COLO668 (cell line): ENCODE measurements around the gene TRMT61A.
A peak's percentile ranks its signal among the peaks of the same experiment; 100 is the strongest.

Experiments used
- DNase-seq: peaks from one replicate; lab custom pipeline; 2025; ENCODE audit not compliant: unreplicated experiment; lab: John Stamatoyannopoulos, UW

TRMT61A gene

DNA sequence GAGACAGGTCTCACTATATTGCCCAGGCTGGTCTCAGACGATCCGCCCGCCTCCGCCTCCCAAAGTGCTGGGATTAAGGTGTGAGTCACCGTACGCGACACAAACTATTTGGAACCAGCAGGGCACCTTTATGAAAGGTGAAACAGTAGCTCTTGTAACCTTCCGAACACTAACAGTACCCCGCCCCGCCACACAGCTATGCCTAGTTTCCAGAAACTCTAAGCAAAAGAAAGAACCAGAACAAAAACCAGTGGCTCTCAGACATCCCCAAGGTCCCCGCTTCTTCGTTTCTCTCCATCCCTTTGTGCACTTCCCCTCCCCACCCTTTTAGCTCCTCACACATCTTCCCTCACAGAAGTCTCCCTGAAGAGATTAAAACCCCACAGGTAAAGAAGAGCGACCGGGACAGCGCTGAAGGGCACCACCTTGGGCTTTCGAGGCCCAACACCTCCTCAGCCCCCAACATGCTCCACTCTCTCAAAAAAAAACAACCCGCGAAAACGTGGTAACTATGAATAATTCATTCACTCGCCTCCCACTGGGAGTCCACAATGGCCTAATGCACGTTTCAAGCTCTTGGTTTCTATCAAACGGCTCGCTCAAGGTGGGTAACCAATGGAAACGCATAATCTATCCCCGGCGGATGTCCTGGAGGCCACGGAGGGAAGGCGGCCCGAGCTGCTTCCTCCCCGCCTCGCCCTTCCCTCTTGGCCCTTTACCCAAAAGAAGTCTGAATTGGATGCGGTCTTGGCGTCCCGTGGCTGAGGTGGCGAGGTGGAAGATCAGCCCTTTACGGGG lies 32.6 kb downstream of the TRMT61A start:
- peak; percentile 52 for DNase-seq

DNA sequence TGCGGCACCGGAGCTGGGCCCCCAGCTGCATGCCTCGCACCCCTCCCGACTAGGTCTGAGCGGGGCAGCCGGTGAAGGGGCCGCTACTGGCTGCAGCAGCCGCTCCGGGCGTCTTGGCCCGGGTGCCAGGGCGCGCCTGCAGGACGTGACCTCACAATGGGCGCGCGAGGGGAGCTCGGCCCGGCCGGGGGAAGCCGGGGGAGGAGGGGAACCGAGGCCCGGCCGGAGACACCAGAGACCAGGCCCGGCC lies 33.1 kb downstream of the TRMT61A start:
- peak; percentile 77 for DNase-seq

DNA sequence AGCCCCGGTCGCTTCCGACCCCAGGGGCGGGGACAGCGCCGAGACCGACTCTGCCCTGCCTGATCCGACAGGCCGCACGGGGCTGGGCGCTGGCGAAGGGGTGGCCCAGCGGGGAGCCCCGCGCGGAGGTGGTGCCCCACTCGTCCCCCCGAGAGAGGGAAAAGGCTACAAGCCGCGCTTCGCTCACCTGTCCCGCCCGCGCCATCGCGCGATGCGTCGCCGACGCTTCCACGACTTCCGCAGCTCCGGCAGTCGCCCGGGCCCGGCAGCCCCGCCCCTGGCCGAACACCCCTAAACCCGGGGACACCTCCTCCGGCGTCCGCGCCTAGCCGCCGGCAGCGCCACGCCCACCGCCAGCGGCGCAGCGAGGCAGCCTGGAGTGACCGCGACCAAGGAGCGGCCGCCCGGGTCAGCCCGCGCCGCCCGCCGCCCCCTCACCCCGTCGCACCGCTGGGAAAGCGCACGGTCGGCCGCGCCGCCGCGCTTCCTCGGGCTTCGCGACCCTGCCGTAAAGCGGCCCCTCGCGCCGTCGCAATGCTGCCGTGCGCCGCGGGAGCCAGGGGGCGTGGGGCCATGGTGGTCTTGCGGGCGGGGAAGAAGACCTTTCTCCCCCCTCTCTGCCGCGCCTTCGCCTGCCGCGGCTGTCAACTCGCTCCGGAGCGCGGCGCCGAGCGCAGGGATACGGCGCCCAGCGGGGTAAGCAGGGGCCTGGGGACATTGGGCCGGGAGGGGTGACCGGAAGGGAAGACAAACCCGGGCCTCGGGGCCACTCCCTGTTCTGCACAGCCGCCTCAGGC lies 33.6 kb downstream of the TRMT61A start, which contains the start of the genes BAG5 and COA8:
Gene BAG5 (minus strand): TSS at position 229 of the 797 bp plus-strand sequence. CDS start 1,493 bp downstream, outside the sequence.
Gene COA8 (plus strand): TSS at position 532 of the 797 bp plus-strand sequence. CDS start 42 bp downstream, at position 574.
- DNase-seq: peak; percentile 98

DNA sequence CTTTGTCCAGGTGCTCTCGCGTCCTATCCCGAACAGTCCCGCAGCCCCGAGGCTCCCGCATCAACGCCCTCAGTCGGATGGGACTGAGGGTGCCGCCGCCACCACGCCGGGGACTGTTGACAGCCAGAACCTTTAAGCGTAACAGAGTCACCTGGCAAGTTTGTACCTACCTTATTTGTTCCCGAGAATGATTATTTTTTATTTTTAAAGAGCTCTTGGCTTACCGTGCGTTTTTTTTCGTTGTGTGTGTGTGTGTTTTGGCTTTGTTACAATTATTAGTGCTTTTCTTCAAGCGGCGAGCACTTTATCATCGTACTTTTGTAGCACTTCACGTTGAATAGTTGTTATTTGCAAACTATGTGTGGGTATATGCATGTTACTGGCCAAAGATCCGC lies 34.2 kb downstream of the TRMT61A start:
- DNase-seq: no peak

DNA sequence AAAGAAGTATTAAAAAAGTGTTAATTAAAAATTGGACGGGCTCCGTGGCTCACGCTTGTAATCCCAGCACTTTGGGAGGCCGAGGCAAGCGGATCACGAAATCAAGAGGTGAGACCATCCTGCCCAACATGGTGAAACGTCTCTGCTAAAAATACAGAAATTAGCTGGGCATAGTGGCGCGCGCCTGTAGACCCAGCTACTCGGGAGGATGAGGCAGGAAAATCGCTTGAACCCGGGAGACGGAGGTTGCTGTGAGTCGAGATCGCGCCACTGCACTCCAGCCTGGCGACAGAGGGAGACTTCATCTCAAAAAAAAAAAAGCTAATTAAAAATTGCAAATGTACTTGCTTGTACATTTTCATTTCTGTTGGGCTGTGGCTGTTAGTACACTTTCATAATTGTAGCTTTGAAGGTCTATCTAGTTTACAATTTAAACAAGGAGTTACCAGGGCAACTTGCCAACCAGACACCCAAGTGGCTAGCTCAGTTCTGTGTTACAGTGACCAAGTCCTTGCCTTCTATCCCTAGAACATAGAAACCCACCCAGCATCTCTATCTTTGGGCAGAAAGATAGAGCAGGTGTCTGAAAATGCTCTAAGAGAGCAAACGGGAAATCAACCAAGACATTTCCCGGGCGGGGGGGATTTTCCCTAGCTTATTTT lies 35.0 kb downstream of the TRMT61A start:
- no peak for DNase-seq

DNA sequence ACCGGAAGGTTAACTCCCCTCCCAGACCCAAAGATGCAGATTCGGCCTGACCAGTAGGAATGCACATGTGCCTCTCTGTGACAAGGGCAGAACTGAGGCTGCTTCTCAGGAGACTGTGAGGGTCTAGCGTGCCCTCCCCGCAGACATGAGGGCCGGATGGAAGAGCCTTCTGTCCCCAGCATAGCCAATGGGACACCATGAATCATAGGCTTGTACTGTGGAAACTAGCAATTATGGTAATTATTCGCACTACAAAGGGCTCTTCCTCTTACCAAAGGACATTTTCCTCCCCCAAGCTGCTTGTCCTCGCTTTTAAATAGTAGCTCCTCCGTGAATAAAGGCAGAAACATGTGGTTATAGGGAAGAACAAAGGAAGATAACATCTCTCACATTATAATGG lies 40.0 kb downstream of the TRMT61A start:
- no peak for DNase-seq

DNA sequence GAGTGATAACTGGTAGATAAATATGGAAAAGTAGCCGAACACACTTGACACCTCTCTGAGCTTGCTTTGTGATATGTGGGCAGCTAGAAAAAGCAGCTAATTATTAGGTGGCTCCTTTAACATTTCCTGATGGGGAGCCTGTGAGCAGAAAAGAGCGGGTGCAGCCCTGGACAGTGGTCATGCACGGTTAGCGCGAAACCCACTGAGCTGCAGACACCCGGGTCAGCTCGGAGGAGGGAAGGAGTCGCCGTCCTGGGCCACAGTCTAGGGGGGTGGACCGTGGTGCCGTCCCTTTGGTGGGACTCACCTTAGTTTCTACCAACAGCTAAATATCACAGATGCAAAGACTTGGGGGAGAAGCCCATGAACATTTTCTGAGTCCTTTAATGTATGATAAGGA lies 40.4 kb downstream of the TRMT61A start:
- no peak for DNase-seq

DNA sequence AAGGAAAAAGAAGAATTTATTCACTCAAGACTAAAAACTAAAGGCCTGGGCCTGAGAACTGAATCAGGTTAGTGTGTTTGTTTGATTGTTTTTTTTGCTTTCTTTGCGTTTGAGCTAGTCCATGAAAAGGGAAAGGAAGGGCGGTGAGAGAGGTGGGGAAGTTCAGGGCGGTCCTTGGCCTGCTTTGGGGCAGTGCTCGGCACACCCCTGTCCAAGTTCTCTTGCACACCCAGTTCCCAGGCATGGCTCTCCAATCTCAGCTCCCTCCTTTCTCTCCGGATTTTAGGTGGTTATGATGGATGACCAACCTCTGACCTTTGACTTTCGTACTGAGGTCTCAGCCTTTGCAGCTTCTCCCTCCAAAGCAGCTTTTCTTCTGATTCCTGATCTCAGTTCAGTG lies 45.1 kb downstream of the TRMT61A start:
- DNase-seq: no peak

DNA sequence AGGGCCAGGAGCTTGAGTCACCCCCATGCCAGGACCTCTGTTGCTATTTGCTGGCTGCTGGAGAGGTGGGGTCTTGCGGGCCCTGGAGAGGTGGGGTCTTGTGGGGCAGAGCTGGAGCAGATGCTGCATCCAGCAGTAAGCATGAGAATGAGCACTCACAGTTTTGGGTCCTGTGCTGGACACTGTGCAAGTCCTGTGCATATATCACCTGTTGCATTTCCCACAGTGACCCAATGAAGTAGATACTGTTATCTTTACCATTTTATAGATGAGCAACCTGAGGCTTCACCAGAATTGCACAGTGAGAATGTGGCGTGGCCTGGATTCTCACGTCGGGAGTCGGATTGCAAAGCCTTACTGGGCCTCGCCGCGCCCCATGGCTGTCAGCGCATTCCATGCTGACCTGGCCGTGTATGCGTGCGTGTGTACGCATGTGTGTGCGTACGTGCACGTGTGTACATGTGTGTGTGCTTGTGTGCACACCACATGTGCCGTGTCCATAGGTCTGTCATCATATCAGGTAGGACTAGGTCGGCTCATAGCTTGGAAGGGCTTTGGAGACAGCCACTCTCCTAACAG lies 45.8 kb downstream of the TRMT61A start:
- no peak for DNase-seq

DNA sequence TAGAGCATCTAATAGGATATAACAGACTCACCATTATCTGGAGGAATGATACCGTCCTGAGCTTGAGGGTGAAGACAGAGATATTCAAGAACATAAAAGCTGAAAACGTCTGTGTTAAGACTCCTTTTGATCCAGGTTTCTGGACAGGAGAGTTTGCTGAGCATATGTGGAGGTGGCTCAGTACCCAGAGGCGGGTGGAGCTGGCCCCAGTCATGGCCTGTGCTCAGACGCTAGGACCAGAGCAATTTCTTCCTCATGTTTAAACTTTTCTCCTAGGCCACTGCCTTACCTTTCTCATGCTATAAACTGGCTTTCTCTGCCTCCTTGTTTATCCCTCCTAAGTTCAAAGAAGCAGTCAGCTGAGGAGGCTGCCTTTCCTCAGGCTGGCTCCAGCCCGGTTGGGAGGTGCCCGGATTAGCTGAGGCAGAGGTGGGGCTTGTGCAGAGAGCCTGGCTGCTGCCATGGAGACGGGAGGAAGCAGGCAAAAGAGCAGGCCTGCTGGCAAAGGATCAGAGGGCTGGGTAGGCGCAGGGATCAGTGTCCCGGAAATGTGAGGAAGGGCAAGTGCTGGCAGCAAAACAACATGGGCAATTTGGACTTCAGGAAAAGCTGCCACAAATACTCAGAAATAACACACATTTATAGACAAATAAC lies 47.5 kb downstream of the TRMT61A start:
- no peak for DNase-seq

DNA sequence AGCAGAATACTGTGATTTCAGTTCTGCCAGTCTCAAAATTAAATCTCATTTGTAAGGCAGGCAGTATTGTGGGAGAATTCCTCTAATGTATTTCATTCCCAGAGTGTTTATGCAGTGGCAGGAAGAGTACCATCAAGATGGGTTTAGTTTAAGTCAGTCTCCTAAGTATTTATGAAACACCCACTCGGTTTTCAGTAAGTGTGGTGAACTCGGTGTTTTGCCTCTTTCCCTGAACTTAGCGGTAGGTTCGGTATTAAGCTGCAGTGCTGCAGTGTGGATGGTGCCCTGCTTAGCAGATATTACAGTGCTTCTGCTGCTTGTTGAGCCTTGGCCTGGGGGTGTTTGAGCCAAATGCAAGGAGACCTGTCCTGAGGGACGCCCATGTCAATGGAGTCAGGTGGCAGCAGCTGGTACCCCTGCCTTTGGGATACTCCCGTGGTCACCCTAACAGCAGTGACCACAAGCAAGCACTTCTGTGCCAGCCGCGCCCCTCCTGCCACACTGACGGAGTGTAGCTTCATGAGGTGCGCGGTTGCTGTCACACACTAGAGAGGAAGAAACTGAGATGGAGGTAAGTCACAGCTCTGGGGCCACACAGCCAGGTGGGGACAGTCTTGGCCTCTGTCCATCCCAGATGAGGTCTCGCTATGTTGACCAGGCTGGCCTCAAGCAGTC lies 49.5 kb downstream of the TRMT61A start:
- DNase-seq: no peak

DNA sequence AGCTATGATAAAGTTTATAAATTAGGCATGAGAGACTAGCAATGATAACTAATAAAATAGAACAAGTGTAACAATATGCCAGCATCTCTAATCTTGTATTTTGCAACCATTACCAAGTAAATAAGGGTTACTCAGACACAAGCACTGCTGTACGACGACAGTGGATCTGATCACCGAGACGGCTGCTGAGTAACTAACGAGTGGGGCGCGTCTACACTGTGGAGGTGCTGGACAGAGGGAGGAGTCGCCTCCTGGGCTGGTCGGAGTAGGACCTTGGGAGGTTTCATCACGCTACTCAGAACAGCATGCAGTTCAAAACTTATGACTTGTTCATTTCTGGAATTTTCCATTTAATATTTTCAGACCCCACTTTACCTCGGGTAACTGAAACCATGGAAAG lies 52.2 kb downstream of the TRMT61A start:
- no peak for DNase-seq

DNA sequence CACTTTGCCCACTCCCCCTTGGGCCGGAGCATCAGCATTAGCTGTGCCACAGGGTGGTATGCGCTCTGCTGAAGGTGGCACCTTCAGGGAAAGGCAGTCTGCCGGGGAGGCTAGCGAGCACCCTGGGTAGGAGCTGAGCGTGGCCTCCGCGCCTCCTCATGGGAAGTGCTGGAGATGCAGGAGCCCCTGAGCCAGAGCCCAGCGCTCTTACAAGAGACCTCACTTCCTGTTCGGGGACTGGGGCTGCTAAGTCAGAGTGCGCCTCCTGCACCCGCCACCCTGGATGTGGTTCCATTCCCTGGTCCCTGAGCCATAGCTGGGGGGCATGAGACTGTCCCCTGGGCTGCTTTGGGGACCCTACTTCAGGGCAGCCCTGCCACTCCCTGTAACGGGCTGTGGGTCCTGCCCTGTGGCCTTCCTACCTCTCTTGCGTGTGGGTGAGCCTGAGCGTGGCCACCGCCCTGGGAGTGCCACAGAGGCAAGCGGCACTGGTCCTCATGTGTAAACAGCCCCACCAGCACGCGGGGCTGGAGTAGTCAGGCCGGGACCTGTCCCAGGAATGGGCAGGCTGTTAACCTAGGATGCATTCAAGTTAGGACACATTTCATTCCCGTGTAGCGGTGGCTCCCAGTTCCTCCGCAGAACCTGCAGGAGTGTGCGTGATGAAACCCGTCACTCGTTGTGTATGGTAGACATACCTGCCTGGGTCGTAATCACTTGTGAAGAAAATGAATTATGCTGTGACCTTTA lies 53.1 kb downstream of the TRMT61A start:
- no peak for DNase-seq

DNA sequence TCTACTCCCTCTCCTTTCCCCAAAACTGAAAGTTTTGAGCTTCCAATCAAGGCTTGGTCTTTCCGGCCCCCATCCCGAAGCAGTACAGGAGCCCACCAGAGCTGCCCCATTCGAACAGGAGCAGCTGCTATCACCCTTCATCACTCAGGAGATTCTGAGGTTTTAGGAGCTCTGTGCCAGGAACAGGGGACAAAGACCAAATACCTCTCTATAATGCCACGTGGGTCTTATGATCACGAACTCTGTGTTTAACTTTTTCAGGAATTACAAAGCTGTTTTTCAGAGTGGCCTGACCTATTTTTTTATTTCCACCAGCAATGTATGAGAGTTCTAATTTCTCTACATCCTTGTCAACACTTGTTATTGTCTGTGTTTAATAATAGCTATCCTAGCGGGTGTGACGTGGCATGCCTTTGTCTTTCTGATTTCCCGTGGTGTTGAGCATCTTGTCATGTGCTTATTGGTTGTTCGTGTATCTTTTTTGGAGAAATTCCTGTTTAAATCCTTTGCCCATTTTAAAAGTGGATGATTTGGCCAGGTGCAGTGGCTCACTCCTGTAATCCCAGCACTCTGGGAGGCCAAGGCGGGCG lies 55.4 kb downstream of the TRMT61A start:
- DNase-seq: no peak
